ENCODE data around the gene RAB40C. TPM values are rescaled to one million over a fixed set of nuclear protein-coding genes. Genes with fewer than 3 reads are reported as not detected.

The RAB40C gene
- polyA plus RNA-seq, 1 donor (not counting 4 experiments of a cell fraction or from before 2014, with no cell fraction given): 4.0 TPM

GRCh38 chr16:628321-629061 lies 38.6 kb downstream of the RAB40C start:
- no peak overlapping the region for H3K4me2 ChIP-seq (ENCODE audit: control insufficient read depth, extremely low read depth, insufficient read depth, low read depth, low read length)
- H3K9me3 ChIP-seq (ENCODE audit: control insufficient read depth, low read depth, low read length): no peaks in the 10 kb centered on the region
- H3K79me2 ChIP-seq (ENCODE audit: control insufficient read depth, insufficient read depth, low read length): no peaks in the 10 kb centered on the region
- no peaks in the 10 kb centered on the region for H3K27me3 ChIP-seq (ENCODE audit: control insufficient read depth, extremely low read depth, insufficient read depth, low read length)
- dilution Hi-C loops (cut with MboI; ENCODE audit: extremely low pct_ligation_motif_present, low sequenced_read_pairs): no loop called here
- no peak overlapping the region for H3K9ac ChIP-seq (ENCODE audit: control insufficient read depth, extremely low read depth, insufficient read depth, low read length)
- H3K36me3 ChIP-seq (ENCODE audit: control insufficient read depth in 2 of 2, extremely low read depth in 1 of 2, insufficient read depth in 2 of 2, low read length in 2 of 2): peaks cover 3 to 6% of the 10 kb centered on the region in 2 experiments
- H3K4me3 ChIP-seq (ENCODE audit: control insufficient read depth in 2 of 3, extremely low read depth in 1 of 3, insufficient read depth in 2 of 3, low read depth in 1 of 3, low read length in 3 of 3): no peak overlapping the region
- H2AFZ ChIP-seq (ENCODE audit: control insufficient read depth, low read length): no peak overlapping the region
- H3K4me1 ChIP-seq (ENCODE audit: control insufficient read depth, extremely low read depth, insufficient read depth, low read length): peaks cover 12% of the 10 kb centered on the region
- no peak for DNase-seq (ENCODE audit: low read depth, low spot score)
- no peak overlapping the region for H3K27ac ChIP-seq (ENCODE audit: control insufficient read depth, insufficient read depth, low read length)
- H4K20me1 ChIP-seq (ENCODE audit: control insufficient read depth, extremely low read depth, insufficient read depth, low read length): no peaks in the 10 kb centered on the region
- no peak for FAIRE-seq
- H3K9me1 ChIP-seq (ENCODE audit: control insufficient read depth, extremely low read depth, insufficient read depth, low read length): no peaks in the 10 kb centered on the region
- TF ChIP-seq EZH2 (IDR thresholded peaks at IDR 0.05; ENCODE audit: low read length): no peak
- TF ChIP-seq CTCF (optimal IDR thresholded peaks at IDR 0.05 in 1 of 3, IDR thresholded peaks at IDR 0.05 in 1 of 3, conservative IDR thresholded peaks at IDR 0.05 in 1 of 3; ENCODE audit: extremely low read depth in 1 of 3, insufficient read depth in 2 of 3, low read length in 3 of 3): no peak

- FAIRE-seq: no peak
- dilution Hi-C loops (cut with MboI; ENCODE audit: extremely low pct_ligation_motif_present, low sequenced_read_pairs): no loop called here
Measured at GRCh38 chr16:629185-629832, 39.4 kb downstream of the RAB40C start.

More at GRCh38 chr16:629185-629832, 39.4 kb downstream of the RAB40C start:
- H4K20me1 ChIP-seq (ENCODE audit: control insufficient read depth, extremely low read depth, insufficient read depth, low read length): no peaks in the 10 kb centered on the region
- H3K9ac ChIP-seq (ENCODE audit: control insufficient read depth, extremely low read depth, insufficient read depth, low read length): no peak overlapping the region
- no peaks in the 10 kb centered on the region for H3K9me3 ChIP-seq (ENCODE audit: control insufficient read depth, low read depth, low read length)
- H3K79me2 ChIP-seq (ENCODE audit: control insufficient read depth, insufficient read depth, low read length): no peaks in the 10 kb centered on the region
- H2AFZ ChIP-seq (ENCODE audit: control insufficient read depth, low read length): no peak overlapping the region
- H3K36me3 ChIP-seq (ENCODE audit: control insufficient read depth in 2 of 2, extremely low read depth in 1 of 2, insufficient read depth in 2 of 2, low read length in 2 of 2): peaks cover 4 to 13% of the 10 kb centered on the region in 2 experiments
- peaks cover 12% of the 10 kb centered on the region for H3K4me1 ChIP-seq (ENCODE audit: control insufficient read depth, extremely low read depth, insufficient read depth, low read length)
- H3K27ac ChIP-seq (ENCODE audit: control insufficient read depth, insufficient read depth, low read length): no peak overlapping the region
- no peak for DNase-seq (ENCODE audit: low read depth, low spot score)
- H3K27me3 ChIP-seq (ENCODE audit: control insufficient read depth, extremely low read depth, insufficient read depth, low read length): no peaks in the 10 kb centered on the region
- H3K4me3 ChIP-seq (ENCODE audit: control insufficient read depth in 2 of 3, extremely low read depth in 1 of 3, insufficient read depth in 2 of 3, low read depth in 1 of 3, low read length in 3 of 3): no peak overlapping the region
- TF ChIP-seq CTCF (optimal IDR thresholded peaks at IDR 0.05 in 1 of 3, IDR thresholded peaks at IDR 0.05 in 1 of 3, conservative IDR thresholded peaks at IDR 0.05 in 1 of 3; ENCODE audit: extremely low read depth in 1 of 3, insufficient read depth in 2 of 3, low read length in 3 of 3) (no peak), EZH2 (IDR thresholded peaks at IDR 0.05; ENCODE audit: low read length) (no peak)
- H3K4me2 ChIP-seq (ENCODE audit: control insufficient read depth, extremely low read depth, insufficient read depth, low read depth, low read length): no peak overlapping the region
- no peaks in the 10 kb centered on the region for H3K9me1 ChIP-seq (ENCODE audit: control insufficient read depth, extremely low read depth, insufficient read depth, low read length)

Data from keratinocyte (primary cell).